ENCODE data around the gene PTPRN2.

The PTPRN2 gene

DNA sequence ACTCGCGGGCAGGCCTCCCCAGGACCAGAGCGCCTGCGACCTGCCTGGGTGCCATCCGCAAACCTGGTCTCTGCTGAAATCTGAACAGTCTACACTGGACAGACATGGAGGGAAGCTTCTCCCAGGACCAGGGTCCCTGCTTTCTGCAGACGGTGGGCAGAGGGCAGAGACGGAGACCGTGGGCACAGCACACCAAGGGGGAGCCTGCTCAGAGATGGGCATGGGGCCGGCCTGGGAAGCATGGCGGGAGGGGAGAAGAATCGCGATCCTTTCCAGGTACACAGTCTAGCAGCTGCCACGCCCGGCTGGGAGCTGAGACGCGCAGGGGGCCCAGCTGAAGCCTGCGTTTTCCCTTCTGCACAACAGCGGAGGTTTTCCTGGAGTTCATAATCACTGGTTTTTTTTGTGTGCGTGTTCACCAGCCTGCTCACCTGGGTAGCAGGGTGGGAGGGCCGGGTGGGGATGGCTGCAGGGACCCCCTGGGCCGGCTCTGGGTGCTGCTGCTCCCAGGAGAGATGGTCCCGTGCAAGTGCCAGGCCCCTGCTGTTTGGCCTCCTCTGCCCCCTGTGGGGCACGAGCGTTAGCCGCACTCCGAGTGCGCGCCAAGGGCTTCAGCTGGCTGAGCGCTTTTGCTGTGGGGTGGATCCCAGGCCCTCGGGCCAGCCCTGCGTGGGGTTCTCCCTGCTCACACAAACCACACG lies 802.0 kb downstream of the PTPRN2 start:
- no peak overlapping the region for H3K4me2 ChIP-seq (ENCODE audit: low read length)
- H3K56ac ChIP-seq (ENCODE audit: low read length): no peak overlapping the region
- no peak for DNase-seq
- no peak overlapping the region for H2BK15ac ChIP-seq (replicated peaks; ENCODE audit: low read depth)
- no peak overlapping the region for H3K4me3 ChIP-seq (ENCODE audit: low read length)
- no peak overlapping the region for H2AK5ac ChIP-seq (ENCODE audit: low read length)
- H3K79me1 ChIP-seq (ENCODE audit: low read length): no peaks in the 10 kb centered on the region
- H3K4ac ChIP-seq (ENCODE audit: low read depth, low read length): no peak overlapping the region
- H3K9ac ChIP-seq (ENCODE audit: low read length): no peak overlapping the region
- WGBS (ENCODE audit: extremely low coverage, insufficient coverage, low lambda C conversion rate): no CpG with 5 or more reads among the region's 32 CpGs
- H3K27me3 ChIP-seq (ENCODE audit: insufficient read depth, low read length, poor library complexity): no peaks in the 10 kb centered on the region
- H2BK5ac ChIP-seq (ENCODE audit: low read length): no peak overlapping the region
- no peak overlapping the region for H3K27ac ChIP-seq (ENCODE audit: low read depth, low read length)
- no peak overlapping the region for H3K18ac ChIP-seq (ENCODE audit: low read length)
- H3K23ac ChIP-seq (ENCODE audit: low read length): no peak overlapping the region
- H4K5ac ChIP-seq (ENCODE audit: low read length): no peak overlapping the region
- no peaks in the 10 kb centered on the region for H3K4me1 ChIP-seq (ENCODE audit: control insufficient read depth, low read depth, low read length)
- H3K79me2 ChIP-seq (ENCODE audit: control insufficient read depth, insufficient read depth, low read length): no peaks in the 10 kb centered on the region
- no peaks in the 10 kb centered on the region for H3K36me3 ChIP-seq (ENCODE audit: control insufficient read depth, insufficient read depth, low read length)
- no peak overlapping the region for H2BK120ac ChIP-seq (ENCODE audit: low read depth, low read length)
- H4K8ac ChIP-seq (ENCODE audit: low read depth, low read length): no peak overlapping the region

DNA sequence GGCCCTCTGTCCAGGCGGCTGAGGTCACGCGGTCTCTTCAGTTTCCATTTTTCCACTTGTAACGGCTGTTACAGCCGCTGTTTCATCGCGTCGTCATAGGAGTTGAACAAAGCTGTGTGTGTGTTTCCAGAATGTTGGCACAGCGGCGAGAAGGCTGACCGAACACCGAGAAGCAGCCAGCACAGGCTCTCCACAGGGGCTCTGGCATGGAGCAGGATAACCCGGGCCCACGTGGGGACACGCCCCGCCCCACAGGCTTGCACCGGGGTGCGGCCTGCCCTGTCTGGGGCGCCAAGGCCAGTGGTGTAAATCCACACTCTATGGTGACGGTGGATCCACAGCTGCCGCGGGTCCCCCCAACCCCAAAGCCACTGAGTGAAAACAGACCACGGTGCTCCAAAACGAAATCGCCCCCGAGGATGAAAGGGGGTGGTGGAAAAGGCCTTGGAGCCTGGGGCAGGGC lies 802.6 kb downstream of the PTPRN2 start:
- no peak overlapping the region for H2BK120ac ChIP-seq (ENCODE audit: low read depth, low read length)
- H3K23ac ChIP-seq (ENCODE audit: low read length): no peak overlapping the region
- WGBS (ENCODE audit: extremely low coverage, insufficient coverage, low lambda C conversion rate): no CpG with 5 or more reads among the region's 26 CpGs
- H3K27me3 ChIP-seq (ENCODE audit: insufficient read depth, low read length, poor library complexity): no peaks in the 10 kb centered on the region
- no peak overlapping the region for H4K8ac ChIP-seq (ENCODE audit: low read depth, low read length)
- no peak for DNase-seq
- H3K79me1 ChIP-seq (ENCODE audit: low read length): no peaks in the 10 kb centered on the region
- no peak overlapping the region for H3K9ac ChIP-seq (ENCODE audit: low read length)
- H3K36me3 ChIP-seq (ENCODE audit: control insufficient read depth, insufficient read depth, low read length): no peaks in the 10 kb centered on the region
- no peak overlapping the region for H3K4me2 ChIP-seq (ENCODE audit: low read length)
- no peak overlapping the region for H3K4ac ChIP-seq (ENCODE audit: low read depth, low read length)
- no peaks in the 10 kb centered on the region for H3K4me1 ChIP-seq (ENCODE audit: control insufficient read depth, low read depth, low read length)
- no peak overlapping the region for H2BK5ac ChIP-seq (ENCODE audit: low read length)
- no peak overlapping the region for H3K18ac ChIP-seq (ENCODE audit: low read length)
- H3K4me3 ChIP-seq (ENCODE audit: low read length): no peak overlapping the region
- no peak overlapping the region for H3K56ac ChIP-seq (ENCODE audit: low read length)
- H2BK15ac ChIP-seq (replicated peaks; ENCODE audit: low read depth): no peak overlapping the region
- H3K79me2 ChIP-seq (ENCODE audit: control insufficient read depth, insufficient read depth, low read length): no peaks in the 10 kb centered on the region
- H2AK5ac ChIP-seq (ENCODE audit: low read length): no peak overlapping the region
- no peak overlapping the region for H4K5ac ChIP-seq (ENCODE audit: low read length)
- H3K27ac ChIP-seq (ENCODE audit: low read depth, low read length): no peak overlapping the region

DNA sequence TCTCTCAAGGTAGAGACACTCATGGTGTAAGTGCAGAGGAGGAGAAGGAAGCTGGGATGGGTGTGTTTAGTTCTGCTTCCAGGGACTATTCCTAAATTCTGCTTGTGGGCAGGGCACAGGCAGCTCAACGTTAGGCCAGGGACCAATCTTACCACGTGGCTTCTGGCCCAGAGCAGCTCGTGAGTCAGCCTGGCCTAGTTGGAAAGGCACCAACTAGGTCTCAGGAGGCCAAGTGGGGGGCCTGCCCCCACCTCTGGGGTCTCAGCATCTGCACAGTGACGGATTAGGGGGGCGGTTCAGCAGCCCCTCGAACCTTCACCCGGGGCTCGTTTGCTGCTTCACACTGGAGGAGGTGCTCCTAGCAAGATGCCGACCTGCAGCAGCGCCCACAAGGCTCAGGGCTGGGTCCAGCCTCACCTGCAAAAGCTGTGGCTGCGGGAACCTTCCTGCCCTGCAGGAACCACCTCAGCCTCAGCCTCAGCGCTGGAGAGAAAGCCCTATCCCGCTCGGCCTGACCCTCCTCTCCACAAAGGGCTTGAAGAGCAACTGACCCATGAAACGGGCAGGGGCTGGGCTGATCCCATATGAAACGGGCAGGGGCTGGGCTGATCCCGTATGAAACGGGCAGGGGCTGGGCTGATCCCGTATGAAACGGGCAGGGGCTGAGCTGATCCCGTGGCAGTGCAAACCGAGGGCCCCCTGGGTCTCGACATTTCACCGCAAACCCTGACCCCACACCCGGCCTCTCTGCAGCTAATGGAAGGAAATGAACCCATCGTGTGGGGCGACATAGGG lies 803.4 kb downstream of the PTPRN2 start:
- no peak overlapping the region for H3K4me3 ChIP-seq (ENCODE audit: low read length)

DNA sequence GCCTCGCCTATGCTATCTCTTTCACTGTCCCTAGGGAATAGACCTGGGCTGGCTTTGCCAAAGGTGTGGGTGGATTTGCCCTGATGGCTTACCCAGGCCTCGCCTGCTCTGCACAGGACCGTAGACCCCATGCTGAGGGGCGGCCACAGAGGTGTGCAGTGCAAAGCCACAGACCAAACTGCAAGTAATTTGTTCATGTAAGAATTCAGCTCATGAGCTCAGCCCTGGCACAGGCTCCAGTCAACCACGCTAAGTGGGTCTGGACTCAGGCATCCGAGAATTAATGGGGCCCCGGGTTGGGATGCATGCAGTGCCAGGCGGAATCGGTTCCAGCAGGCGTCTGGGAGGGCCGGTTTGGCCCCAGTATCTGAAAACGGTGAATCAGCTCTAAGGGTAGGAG lies 805.6 kb downstream of the PTPRN2 start:
- Histone ChIP-seq H2BK120ac (ENCODE audit: low read depth, low read length) (no peak overlapping the region), H3K79me2 (ENCODE audit: control insufficient read depth, insufficient read depth, low read length) (no peaks in the 10 kb centered on the region), H3K4me3 (ENCODE audit: low read length) (no peak overlapping the region), H3K4me2 (ENCODE audit: low read length) (no peak overlapping the region), H3K4me1 (ENCODE audit: control insufficient read depth, low read depth, low read length) (no peaks in the 10 kb centered on the region), H2AK5ac (ENCODE audit: low read length) (no peak overlapping the region), H3K18ac (ENCODE audit: low read length) (no peak overlapping the region), H3K79me1 (ENCODE audit: low read length) (no peaks in the 10 kb centered on the region), H3K4ac (ENCODE audit: low read depth, low read length) (no peak overlapping the region), H3K23ac (ENCODE audit: low read length) (no peak overlapping the region), H3K36me3 (ENCODE audit: control insufficient read depth, insufficient read depth, low read length) (no peaks in the 10 kb centered on the region), H2BK15ac (replicated peaks; ENCODE audit: low read depth) (no peak overlapping the region), H3K27me3 (ENCODE audit: insufficient read depth, low read length, poor library complexity) (no peaks in the 10 kb centered on the region), H3K27ac (ENCODE audit: low read depth, low read length) (no peak overlapping the region), H4K5ac (ENCODE audit: low read length) (no peak overlapping the region), H2BK5ac (ENCODE audit: low read length) (no peak overlapping the region), H3K56ac (ENCODE audit: low read length) (no peak overlapping the region), H3K9ac (ENCODE audit: low read length) (no peak overlapping the region), H4K8ac (ENCODE audit: low read depth, low read length) (no peak overlapping the region)
- DNase-seq: no peak
- WGBS (ENCODE audit: extremely low coverage, insufficient coverage, low lambda C conversion rate): no CpG with 5 or more reads among the region's 12 CpGs

More for the DNA sequence above, 803.4 kb downstream of the PTPRN2 start:
- H2AK5ac ChIP-seq (ENCODE audit: low read length): no peak overlapping the region
- H2BK15ac ChIP-seq (replicated peaks; ENCODE audit: low read depth): no peak overlapping the region
- DNase-seq: no peak
- no peak overlapping the region for H2BK120ac ChIP-seq (ENCODE audit: low read depth, low read length)
- H3K4me1 ChIP-seq (ENCODE audit: control insufficient read depth, low read depth, low read length): no peaks in the 10 kb centered on the region
- no peak overlapping the region for H3K23ac ChIP-seq (ENCODE audit: low read length)
- no peak overlapping the region for H4K5ac ChIP-seq (ENCODE audit: low read length)
- H3K9ac ChIP-seq (ENCODE audit: low read length): no peak overlapping the region
- no peak overlapping the region for H3K4ac ChIP-seq (ENCODE audit: low read depth, low read length)
- no peak overlapping the region for H3K56ac ChIP-seq (ENCODE audit: low read length)
- H4K8ac ChIP-seq (ENCODE audit: low read depth, low read length): no peak overlapping the region
- H2BK5ac ChIP-seq (ENCODE audit: low read length): no peak overlapping the region
- H3K36me3 ChIP-seq (ENCODE audit: control insufficient read depth, insufficient read depth, low read length): no peaks in the 10 kb centered on the region
- no CpG with 5 or more reads among the region's 27 CpGs for WGBS (ENCODE audit: extremely low coverage, insufficient coverage, low lambda C conversion rate)
- no peak overlapping the region for H3K27ac ChIP-seq (ENCODE audit: low read depth, low read length)
- H3K4me2 ChIP-seq (ENCODE audit: low read length): no peak overlapping the region
- H3K27me3 ChIP-seq (ENCODE audit: insufficient read depth, low read length, poor library complexity): no peaks in the 10 kb centered on the region
- H3K18ac ChIP-seq (ENCODE audit: low read length): no peak overlapping the region
- no peaks in the 10 kb centered on the region for H3K79me2 ChIP-seq (ENCODE audit: control insufficient read depth, insufficient read depth, low read length)
- H3K79me1 ChIP-seq (ENCODE audit: low read length): no peaks in the 10 kb centered on the region

DNA sequence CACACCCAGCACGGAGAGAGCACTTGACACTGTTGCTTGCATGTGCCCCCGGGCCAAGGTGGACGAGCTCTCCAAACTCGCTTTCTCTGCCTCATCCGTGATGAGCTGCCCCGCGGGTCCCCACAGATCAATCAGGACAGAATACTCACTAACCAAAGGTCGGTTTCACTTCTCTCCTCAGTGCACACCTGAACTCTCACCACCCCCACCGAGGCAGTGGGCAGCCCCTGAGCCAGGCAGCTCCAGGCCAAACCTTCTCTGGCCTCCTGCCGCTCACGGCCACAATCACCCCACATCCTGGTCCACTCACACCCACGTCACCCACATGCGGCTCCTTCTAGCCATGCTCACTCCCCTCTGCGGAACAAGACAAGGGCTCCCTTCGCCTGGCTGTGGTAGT lies 806.9 kb downstream of the PTPRN2 start:
- H3K9ac ChIP-seq (ENCODE audit: low read length): no peak overlapping the region
- H2BK5ac ChIP-seq (ENCODE audit: low read length): no peak overlapping the region
- H3K56ac ChIP-seq (ENCODE audit: low read length): no peak overlapping the region
- no peak overlapping the region for H3K4me2 ChIP-seq (ENCODE audit: low read length)
- H3K27ac ChIP-seq (ENCODE audit: low read depth, low read length): no peak overlapping the region
- DNase-seq: no peak
- H4K8ac ChIP-seq (ENCODE audit: low read depth, low read length): no peak overlapping the region
- H4K5ac ChIP-seq (ENCODE audit: low read length): no peak overlapping the region
- H2BK120ac ChIP-seq (ENCODE audit: low read depth, low read length): no peak overlapping the region
- H3K36me3 ChIP-seq (ENCODE audit: control insufficient read depth, insufficient read depth, low read length): no peaks in the 10 kb centered on the region
- no peaks in the 10 kb centered on the region for H3K27me3 ChIP-seq (ENCODE audit: insufficient read depth, low read length, poor library complexity)
- WGBS (ENCODE audit: extremely low coverage, insufficient coverage, low lambda C conversion rate): no CpG with 5 or more reads among the region's 15 CpGs
- H3K23ac ChIP-seq (ENCODE audit: low read length): no peak overlapping the region
- no peak overlapping the region for H2BK15ac ChIP-seq (replicated peaks; ENCODE audit: low read depth)
- no peaks in the 10 kb centered on the region for H3K79me1 ChIP-seq (ENCODE audit: low read length)
- no peaks in the 10 kb centered on the region for H3K79me2 ChIP-seq (ENCODE audit: control insufficient read depth, insufficient read depth, low read length)
- H3K4me3 ChIP-seq (ENCODE audit: low read length): no peak overlapping the region
- no peak overlapping the region for H3K4ac ChIP-seq (ENCODE audit: low read depth, low read length)
- no peak overlapping the region for H2AK5ac ChIP-seq (ENCODE audit: low read length)
- H3K18ac ChIP-seq (ENCODE audit: low read length): no peak overlapping the region
- no peaks in the 10 kb centered on the region for H3K4me1 ChIP-seq (ENCODE audit: control insufficient read depth, low read depth, low read length)
